ENCODE data around the gene IL17REL.

DNA sequence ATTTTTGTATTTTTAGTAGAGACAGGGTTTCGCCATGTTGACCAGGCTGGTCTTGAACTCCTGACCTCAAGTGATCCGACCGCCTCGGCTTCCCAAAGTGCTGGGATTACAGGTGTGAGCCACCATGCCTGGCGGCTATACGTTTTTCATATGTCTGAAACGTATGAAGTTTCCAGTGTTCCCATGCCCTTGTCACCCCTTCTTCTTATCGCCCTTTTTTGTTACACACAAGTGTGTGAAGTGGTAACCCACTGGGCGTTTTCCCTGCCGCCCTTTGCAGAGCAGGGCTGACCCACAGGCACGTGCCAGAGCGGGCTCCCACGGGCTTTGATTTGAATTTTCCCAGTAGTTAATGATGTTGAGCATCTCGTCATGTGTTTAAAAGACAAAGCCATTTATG is 35.0 kb downstream of the IL17REL start:
- TF ChIP-seq, protein P1, sequence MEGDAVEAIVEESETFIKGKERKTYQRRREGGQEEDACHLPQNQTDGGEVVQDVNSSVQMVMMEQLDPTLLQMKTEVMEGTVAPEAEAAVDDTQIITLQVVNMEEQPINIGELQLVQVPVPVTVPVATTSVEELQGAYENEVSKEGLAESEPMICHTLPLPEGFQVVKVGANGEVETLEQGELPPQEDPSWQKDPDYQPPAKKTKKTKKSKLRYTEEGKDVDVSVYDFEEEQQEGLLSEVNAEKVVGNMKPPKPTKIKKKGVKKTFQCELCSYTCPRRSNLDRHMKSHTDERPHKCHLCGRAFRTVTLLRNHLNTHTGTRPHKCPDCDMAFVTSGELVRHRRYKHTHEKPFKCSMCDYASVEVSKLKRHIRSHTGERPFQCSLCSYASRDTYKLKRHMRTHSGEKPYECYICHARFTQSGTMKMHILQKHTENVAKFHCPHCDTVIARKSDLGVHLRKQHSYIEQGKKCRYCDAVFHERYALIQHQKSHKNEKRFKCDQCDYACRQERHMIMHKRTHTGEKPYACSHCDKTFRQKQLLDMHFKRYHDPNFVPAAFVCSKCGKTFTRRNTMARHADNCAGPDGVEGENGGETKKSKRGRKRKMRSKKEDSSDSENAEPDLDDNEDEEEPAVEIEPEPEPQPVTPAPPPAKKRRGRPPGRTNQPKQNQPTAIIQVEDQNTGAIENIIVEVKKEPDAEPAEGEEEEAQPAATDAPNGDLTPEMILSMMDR (IDR thresholded peaks at IDR 0.05): no peak
- TF ChIP-seq SP1 (CRISPR knock-in tag; conservative IDR thresholded peaks at IDR 0.05) (no peak), ETV6 (CRISPR knock-in tag; IDR thresholded peaks at IDR 0.05) (no peak)
- TF ChIP-seq, protein P2, sequence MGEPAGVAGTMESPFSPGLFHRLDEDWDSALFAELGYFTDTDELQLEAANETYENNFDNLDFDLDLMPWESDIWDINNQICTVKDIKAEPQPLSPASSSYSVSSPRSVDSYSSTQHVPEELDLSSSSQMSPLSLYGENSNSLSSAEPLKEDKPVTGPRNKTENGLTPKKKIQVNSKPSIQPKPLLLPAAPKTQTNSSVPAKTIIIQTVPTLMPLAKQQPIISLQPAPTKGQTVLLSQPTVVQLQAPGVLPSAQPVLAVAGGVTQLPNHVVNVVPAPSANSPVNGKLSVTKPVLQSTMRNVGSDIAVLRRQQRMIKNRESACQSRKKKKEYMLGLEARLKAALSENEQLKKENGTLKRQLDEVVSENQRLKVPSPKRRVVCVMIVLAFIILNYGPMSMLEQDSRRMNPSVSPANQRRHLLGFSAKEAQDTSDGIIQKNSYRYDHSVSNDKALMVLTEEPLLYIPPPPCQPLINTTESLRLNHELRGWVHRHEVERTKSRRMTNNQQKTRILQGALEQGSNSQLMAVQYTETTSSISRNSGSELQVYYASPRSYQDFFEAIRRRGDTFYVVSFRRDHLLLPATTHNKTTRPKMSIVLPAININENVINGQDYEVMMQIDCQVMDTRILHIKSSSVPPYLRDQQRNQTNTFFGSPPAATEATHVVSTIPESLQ (CRISPR knock-in tag; IDR thresholded peaks at IDR 0.05): no peak

Data from WTC11 (cell line).